CD4-positive, alpha-beta T cell treated with Interferon alpha-2 for 1 hour (primary cell): Measurements from ENCODE around the gene ZIK1.
A peak's percentile ranks its signal among the peaks of the same experiment; 100 is the strongest.

Source experiments
- DNase-seq, 2 donors: peaks; one replicate each; pipeline ENCODE4 v3.0.0-alpha.2; 2020 to 2022

ZIK1 gene

GRCh38 chr19:57613941-57614743, 30.2 kb downstream of the ZIK1 start, which contains the start of gene ZNF134:
TSS of gene ZNF134 (plus strand) at chr19:57614242. CDS start at chr19:57619469, 5,227 bp downstream.
- peak; percentile 91 to 93 for DNase-seq

DNA sequence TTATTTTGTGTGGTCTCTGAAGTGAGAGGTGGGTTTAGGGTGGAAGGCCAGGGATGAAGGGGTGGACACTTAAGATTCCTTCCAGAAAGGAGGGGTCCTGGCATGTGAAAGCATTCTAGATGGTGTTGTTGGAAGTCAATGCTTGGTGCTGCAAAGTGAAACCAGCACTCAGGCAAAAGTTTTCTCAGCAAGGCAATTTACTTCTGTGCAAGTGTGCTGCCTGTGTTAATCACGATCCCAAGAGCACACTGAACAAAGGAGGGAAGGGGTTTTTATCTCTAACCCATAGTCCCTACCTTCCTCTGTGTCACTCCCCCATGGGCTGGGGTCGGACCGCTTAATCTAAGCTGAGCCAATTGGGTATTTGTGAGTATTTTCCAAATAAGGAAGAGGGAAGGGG, 31.4 kb downstream of the ZIK1 start:
- DNase-seq: no peak

- no peak for DNase-seq
These were observed 36.9 kb downstream of the ZIK1 start for GRCh38 chr19:57620673-57621348.

DNA sequence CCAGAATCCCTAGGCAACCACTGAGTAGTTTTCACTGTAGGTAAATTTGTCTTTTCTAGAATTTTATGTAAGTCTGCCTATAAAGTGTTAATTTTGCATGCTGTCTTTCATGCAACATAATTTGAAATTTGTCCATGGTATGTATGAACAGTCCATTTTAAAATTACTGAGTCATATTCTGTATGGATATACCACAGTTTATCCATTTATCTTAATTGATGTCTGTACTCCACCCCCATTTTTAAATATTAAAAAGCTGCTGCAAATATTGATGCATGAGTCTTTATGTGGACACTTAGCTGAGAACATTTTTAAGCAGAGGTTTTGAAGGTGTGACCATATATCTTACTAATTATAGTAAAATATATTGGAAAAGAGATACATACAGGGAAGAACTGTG, 39.1 kb downstream of the ZIK1 start:
- DNase-seq: no peak

DNA sequence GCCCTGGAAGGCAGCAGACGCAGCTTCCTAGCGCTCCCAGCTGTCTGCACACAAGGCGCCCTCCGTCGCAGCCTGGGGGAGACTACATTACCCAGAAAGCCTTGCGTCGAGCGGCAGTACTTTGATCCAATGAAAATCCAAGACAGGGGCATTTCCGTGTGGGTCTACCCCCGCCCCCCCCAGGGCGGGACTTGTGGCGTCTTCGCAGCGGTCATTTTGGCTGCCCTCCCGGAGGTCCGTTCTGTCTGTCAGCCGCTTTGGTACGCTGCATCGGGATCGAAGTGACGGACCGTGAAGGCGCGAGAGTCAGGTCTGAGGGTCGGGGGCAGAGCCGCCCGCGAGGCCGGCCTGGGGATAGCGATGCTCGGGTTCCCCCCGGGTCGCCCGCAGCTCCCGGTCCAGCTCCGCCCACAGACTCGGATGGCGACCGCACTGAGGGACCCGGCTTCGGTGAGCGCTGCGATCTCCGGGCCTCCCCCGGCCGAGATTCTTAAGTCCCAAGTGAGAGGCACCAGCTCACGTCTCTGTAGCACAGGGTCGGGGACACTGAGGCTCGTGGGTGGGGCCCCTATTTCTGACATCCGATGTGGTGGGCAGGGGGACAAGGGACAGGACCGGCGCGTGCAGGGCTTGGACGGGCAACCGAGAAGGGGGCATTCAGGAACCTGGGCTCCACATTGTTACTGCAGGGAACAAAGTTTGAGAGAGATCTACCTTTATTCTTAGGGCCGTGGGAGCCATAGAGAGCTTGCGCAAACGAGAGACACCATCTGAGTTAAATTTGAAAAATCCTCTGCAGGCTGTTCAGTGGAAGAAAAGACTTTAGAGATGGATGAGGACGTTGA, 49.3 kb downstream of the ZIK1 start, which contains the start of gene ZNF211:
ZNF211 (plus strand) TSS at position 182 of the 845 bp plus-strand sequence; CDS start at position 361, 179 bp downstream.
- DNase-seq: peak; percentile 89 to 93

- no peak for DNase-seq
These were observed 49.8 kb downstream of the ZIK1 start for GRCh38 chr19:57633832-57634131.

- no peak for DNase-seq
These were observed 53.4 kb downstream of the ZIK1 start for GRCh38 chr19:57637379-57637778.

DNA sequence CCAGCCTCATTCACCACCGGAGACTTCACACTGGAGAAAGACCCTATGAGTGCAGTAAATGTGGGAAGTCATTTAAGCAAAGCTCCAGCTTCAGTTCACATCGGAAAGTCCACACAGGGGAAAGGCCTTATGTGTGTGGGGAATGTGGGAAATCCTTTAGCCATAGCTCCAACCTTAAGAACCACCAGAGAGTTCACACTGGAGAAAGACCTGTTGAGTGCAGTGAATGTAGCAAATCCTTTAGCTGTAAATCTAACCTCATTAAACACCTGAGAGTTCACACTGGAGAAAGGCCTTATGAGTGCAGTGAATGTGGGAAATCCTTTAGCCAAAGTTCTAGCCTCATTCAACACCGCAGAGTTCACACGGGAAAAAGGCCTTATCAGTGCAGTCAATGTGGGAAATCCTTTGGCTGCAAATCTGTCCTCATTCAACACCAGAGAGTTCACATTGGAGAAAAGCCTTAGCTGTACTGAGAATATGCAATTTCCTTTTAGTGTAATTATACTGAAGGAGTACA, 57.8 kb downstream of the ZIK1 start:
- DNase-seq: no peak

DNA sequence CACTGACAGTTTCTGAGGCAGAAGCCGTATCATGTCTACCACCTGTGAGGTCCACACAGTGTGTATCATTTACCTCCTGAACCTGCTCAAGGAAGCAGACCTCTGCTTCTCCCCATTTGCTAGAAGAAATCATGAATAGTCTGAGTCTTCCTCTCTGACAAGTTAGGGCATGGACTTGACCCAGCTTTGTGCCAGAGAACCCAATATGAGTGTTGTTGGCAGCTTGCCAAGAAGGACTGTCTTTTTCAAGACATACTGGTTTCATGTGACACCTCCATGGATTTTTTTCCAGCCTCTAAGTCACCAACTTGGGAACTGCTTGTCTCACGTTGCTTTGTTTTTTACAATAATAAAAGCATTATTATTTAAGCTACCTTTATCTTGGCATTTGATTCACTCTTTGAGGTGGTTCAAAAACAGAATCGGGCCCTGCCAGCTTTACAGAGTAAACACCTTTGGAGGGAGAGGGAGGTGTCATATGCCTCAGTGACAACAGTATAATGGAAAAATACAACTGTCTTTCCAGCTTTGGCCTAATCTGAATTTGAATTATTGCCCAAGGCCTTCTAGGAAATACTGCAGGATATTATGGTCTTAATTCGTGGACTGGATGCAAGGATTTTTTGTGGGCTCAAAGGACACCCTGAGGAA, 58.6 kb downstream of the ZIK1 start:
- no peak for DNase-seq
